K562 treated with DMSO at 1 percent for 24 hours (cell line): ENCODE results near the gene BGLAP. TPM values are rescaled to one million over a fixed set of nuclear protein-coding genes. Genes with fewer than 3 reads are reported as not detected.

Source experiments
- total RNA-seq: library from RNA; unstranded; fragments of 300-600 nt; gene quantifications from 2 replicates; pipeline ENCODE4 v1.2.3, GENCODE V29; 2022; ENCODE audit warnings: low read depth; ENCODE audit not compliant: insufficient read depth

Gene BGLAP
- 1.1 TPM in 1 of 2 replicates, not detected in the other for total RNA-seq

DNA sequence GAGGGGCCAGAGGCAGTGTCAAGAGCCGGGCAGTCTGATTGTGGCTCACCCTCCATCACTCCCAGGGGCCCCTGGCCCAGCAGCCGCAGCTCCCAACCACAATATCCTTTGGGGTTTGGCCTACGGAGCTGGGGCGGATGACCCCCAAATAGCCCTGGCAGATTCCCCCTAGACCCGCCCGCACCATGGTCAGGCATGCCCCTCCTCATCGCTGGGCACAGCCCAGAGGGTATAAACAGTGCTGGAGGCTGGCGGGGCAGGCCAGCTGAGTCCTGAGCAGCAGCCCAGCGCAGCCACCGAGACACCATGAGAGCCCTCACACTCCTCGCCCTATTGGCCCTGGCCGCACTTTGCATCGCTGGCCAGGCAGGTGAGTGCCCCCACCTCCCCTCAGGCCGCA, at the start of gene BGLAP:
Gene BGLAP (plus strand): TSS at position 259 of the 400 bp plus-strand sequence. CDS start 48 bp downstream, at position 307.

DNA sequence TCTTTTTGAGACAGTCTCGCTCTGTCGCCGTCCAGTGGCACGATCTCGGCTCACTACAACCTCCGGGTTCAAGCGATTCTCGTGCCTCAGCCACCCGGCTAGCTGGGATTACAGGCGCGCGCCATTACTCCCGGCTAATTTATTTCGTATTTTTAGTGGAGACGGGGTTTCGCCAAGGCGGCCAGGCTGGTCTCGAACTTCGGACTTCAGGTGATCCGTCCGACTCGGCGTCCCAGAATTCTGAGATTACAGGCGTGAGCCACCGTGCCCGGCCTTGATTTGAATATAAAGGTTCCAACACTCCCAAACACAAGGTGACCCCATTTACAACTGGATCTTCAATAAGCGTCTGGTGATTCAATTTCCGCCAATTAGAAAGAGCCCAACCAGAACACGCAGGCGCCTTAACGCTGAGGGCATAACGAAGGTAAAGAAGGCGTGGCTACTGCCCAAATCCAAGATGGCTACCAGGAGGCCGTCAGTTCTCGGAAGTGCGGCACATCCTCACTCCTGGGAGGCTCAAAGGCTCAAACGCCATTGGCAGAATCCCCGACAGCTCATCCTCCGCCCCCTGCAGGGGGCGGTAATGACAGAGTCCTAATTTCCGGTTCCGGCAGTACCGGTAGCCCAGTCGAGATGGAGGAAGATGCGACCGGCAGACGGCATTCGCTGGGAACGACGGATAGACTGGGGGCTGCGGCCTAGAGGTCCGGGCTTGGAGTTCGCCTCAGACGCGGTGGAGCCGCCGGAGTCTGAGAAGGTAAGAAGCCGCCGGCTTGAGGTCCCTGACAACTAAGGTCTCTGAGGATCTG, 48.3 kb upstream of the BGLAP start, which contains the start of gene SLC25A44:
Gene SLC25A44 (plus strand): TSS at position 617 of the 812 bp plus-strand sequence. CDS start 5,744 bp downstream, outside the sequence.

GRCh38 chr1:156212833-156213643, 28.9 kb upstream of the BGLAP start, which contains the start of gene PMF1:
PMF1 (plus strand) TSS chr1:156213007; CDS start chr1:156213016, 9 bp downstream.

DNA sequence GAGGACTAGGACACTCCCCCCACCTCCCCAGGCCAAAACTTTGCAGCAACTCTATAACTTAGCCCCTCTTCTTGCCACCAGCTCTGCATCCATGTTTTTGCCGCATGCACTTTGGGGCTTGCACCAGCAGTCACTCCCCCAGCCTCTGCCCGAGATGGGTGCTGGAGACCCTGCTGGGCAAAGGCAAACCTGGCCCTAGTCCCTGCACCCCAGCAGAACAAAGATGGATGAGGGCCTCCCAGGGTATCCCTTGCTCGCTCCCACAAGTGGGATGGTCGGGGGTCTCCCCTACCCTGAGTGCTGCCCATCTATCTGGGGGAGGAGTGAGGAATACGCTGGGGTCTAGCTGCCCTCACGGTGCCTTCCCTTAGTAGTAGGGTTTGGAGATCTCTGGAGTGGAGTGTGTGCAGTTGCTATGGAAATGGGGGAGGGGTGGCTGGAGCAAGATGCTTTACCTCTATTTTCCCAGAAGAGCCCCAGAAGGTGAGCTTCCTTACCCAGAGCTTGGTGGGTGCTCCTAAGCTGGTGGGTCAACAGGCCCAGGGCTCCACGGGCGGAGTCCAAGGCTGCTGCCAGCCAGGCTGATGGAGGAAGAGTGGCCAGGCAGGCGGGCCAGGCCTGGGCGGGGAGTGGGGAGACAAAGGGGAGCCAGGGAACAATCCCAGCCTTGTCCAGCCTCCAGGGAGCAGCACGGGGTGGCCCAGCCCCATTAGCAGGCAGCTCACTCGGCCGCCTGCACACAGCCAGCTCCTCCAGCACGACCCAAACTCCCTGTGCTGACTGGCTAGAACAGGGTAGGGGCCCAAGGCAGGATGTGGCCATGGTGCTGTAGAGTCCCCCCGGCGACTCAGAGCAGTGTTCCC, 5.7 kb downstream of the BGLAP start, which contains the start of gene PAQR6:
Gene PAQR6 (minus strand): TSS at position 597 of the 863 bp plus-strand sequence. CDS start 1,325 bp downstream, outside the sequence.

GRCh38 chr1:156282479-156283222, 40.7 kb downstream of the BGLAP start, which contains the start of gene SMG5:
SMG5 (minus strand) TSS chr1:156282825; CDS start chr1:156282680, 145 bp downstream.

GRCh38 chr1:156284112-156284511, 42.1 kb downstream of the BGLAP start, which contains the start of gene TMEM79:
TMEM79 (plus strand) TSS chr1:156284325; CDS start chr1:156285227, 902 bp downstream.

Other genes with a start within 250 kb of the BGLAP start
- gene SSR2, start 221.2 kb upstream of the BGLAP start, total RNA-seq, result 297 and 307 TPM in 2 replicates
- 50.3 and 55.1 TPM in 2 replicates for gene UBQLN4, start 188.4 kb upstream of the BGLAP start, total RNA-seq
- gene LAMTOR2, start 187.4 kb upstream of the BGLAP start, total RNA-seq, result 99.4 and 118 TPM in 2 replicates
- gene RAB25, start 181.0 kb upstream of the BGLAP start, total RNA-seq, result 1.3 TPM in 1 of 2 replicates, not detected in the other
- 2.8 and 5.1 TPM in 2 replicates for gene MEX3A, start 159.7 kb upstream of the BGLAP start, total RNA-seq
- 358 and 396 TPM in 2 replicates for gene LMNA, start 127.5 kb upstream of the BGLAP start, total RNA-seq
- gene SEMA4A, start 88.6 kb upstream of the BGLAP start, total RNA-seq, result 0.74 and 0.78 TPM in 2 replicates
- gene SLC25A44, start 48.1 kb upstream of the BGLAP start, total RNA-seq, result 13.2 and 26.6 TPM in 2 replicates
- 103 and 109 TPM in 2 replicates for gene PMF1, start 29.2 kb upstream of the BGLAP start, total RNA-seq
- gene PAQR6, start 5.9 kb downstream of the BGLAP start, total RNA-seq, result 3.2 and 4.4 TPM in 2 replicates
- gene SMG5, start 40.6 kb downstream of the BGLAP start, total RNA-seq, result 63.6 and 66.7 TPM in 2 replicates
- 6.7 and 8.4 TPM in 2 replicates for gene TMEM79, start 42.1 kb downstream of the BGLAP start, total RNA-seq
- gene GLMP, start 53.5 kb downstream of the BGLAP start, total RNA-seq, result 33.6 and 40.0 TPM in 2 replicates
- gene VHLL, start 57.1 kb downstream of the BGLAP start, total RNA-seq, result not detected in 2 replicates
- 299 and 322 TPM in 2 replicates for gene CCT3, start 96.1 kb downstream of the BGLAP start, total RNA-seq
- 2.1 TPM in 1 of 2 replicates, not detected in the other for gene TSACC, start 96.3 kb downstream of the BGLAP start, total RNA-seq
- not detected in 2 replicates for gene RHBG, start 127.0 kb downstream of the BGLAP start, total RNA-seq